HG03432 (cell line): ENCODE results near the gene RASSF8.

Source experiments
- ATAC-seq: cut with Tn5 transposase; IDR thresholded peaks from one replicate; pipeline ENCODE4 v1.9.1; 2021; ENCODE audit warnings: mild to moderate bottlenecking, moderate library complexity; ENCODE audit not compliant: unreplicated experiment

RASSF8 gene

DNA sequence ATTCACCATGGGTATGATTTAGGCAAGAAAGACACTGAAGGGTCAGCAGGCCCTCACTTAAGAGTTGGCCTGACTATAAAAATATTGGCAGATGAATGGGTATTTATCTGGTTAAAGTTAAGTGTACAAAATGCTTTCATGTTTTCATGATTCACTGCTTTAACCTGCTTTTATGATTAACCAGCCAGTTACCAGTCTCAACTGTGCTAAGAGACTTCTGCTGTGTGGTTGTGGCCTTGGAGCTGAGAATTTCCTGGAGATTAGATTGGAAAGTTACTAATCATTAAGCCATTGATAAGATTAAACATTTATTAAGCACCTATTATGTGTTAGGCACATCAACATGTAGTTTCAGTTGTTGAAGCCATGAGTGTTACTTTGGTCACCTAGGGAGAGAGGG lies 68.9 kb downstream of the RASSF8 start:
- ATAC-seq = no peak

DNA sequence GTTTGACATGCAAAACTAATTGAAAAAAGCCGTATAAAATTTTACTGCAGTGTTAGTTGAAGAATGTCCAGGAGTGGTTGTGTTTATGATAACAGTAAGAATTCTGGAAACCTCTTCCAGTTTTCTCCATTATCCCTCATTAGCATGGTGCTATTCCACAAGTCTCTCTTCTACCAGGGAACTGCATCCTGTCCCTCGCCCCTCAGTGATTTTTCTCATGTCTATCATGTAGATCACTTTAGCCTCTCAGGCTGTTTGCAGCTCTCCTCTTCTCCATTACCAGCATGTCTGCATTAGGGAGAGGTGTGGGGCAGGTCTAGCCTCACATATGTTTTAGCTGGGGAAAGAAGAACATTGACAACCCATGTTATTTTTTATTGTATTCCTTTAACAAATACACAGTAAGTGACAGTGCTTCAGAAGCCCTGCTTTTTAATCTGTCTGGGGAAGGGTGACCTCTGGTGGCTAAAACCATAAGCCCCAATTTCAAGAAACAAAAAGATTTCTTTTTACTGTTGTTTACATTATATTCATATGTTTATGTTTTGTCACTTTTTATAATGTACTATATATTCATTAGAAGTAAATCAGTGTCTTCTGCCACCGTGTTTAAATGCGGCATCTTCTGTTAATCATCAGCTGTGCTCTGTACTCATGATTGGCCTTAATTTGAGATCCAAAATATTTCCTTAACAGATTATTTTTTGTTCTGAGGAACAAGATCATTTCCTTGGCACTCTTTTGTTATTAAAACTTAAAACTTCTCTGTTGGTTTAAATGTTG lies 70.7 kb downstream of the RASSF8 start:
- ATAC-seq = no peak

DNA sequence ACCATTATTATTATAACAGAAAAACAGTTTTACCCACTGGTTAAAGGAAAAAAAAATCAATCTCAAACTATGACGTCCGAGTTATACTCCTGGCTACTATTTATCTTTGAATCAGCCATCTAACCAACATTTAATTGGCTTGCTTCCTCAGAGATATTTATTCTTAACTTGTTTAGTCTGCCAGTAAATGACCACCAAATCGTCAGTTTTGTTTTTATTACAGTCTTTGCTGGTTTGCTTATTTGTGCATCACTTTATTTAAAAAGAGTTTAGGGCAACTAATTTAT lies 71.2 kb downstream of the RASSF8 start:
- no peak for ATAC-seq

DNA sequence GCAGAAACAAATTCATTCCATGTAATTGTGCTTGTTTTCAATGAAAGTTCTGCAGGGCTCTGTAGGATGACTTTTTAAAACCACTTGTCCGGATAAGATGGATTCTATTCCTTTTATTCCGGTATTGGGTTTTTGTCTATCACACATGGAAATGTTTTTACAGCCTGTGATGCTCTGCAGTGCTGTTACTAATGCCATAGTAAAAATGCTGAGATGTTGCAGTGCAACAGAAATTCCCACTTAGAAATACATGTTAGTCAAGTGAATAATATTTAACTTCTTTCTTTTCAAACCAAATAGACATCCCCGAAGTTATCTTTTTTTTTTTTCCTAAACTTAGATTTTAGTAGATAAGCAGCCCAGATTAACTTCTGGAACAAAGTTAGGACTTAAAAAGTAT lies 71.9 kb downstream of the RASSF8 start:
- ATAC-seq = no peak

DNA sequence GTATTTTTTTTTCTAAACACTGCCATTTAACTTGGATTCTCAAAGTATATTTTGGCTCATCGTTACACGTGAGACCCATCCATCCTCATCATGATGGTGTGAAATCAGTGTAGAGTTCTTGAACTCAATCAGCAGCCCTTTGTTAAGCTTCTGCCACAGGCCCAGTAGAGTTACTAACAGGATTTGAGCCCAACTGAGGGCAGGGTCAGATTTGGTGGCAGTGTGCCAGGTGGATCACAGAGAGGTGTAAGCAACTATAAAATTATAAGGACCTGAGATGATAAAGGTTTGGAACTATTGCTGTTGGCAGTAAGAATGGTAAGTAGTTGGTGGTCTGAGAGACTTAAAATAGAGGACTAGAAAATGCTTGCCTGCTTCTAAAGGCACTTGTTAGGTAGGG lies 72.8 kb downstream of the RASSF8 start:
- no peak for ATAC-seq

DNA sequence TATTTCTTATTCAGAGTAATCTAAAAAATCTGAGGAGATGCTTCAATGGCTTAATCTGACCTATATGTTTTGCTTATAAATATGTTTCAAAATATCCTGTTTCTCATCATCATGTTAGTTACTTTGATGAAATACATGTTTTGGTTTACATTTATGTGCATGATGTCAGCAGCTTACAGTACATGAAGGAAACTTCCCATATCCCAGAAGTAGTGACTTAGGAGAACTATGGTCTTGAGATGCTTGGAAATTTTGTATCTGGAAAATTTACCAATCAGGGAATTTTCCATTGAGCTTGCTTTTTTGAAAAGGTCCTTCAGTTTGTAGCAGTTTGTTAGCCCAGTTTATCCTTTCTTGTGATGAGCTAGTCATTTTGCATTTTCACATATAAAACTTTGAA lies 73.3 kb downstream of the RASSF8 start:
- no peak for ATAC-seq

DNA sequence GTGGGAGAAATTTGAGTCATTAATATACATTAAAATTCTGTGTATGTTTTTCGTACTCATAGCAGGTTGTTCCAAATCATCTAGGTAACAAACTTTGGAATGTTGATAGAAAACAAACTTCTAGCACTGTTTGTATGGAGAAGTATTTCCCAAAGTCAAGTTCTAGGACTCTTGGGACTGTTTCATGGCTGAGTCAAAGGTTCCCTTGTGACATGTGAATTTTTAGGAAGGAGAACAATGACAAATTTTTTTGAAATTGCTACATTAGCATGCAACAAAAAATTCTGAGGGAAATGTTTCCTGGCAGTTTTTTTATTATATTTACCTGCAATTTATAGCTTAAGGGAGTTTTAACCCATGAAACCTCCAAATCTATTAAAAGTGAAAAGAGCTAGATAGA lies 73.8 kb downstream of the RASSF8 start:
- no peak for ATAC-seq

DNA sequence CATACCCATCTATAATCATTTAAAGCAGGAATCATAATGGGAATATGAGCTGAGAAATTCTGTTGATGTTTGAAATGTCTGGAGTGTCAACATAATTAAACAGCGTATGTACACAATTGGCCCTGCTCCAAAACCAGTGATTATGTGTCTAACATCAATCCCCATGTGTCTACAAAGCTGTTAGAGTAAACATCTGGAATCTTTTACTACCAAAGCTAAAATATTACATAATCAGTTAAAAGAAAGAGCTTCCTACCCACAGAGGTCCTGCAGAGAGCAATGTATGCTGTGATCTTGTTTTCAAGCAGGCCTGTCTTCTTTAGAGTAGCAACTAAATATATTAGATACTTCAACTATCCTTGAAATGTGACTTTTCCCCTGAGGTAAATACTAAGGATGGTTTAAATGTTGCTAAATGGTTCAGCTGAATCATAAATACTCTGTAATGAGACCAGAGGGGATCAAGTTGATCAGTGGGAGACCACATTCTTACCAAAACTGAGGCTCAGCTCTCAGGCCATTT lies 74.3 kb downstream of the RASSF8 start:
- no peak for ATAC-seq

DNA sequence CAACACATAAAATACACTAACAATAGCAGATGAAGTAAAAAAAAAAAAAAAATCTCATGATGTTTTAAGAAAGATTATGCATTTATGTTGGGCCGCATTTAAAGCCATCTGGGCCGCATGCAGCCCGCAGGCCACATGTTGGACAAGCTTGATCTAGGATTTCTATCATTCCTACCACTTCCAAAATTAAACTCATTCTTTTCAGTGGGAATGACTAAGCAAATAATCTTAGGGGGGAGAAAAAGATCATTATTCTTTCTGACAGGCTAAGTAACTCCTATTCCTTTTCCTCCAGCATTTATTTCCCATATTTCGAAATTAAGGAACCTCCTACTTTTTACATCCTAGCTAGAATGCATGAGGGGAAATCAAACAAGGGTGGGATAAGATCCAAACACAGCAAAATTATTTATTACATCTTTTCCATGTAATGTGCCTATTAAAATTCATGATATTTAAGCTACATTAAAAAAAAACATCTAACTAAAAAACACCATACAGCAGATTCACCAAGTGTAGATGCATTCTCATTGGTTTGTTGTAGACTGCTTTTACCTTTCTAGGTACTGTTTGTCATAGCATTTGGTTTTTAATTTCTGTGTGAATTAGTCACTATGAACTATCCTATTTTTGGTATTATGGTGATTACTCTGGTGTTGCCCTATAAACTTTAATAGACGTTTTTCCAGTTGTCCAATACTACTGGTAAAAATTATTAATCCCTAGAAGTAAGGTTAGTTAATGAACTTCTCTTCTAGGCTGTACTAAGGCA lies 76.1 kb downstream of the RASSF8 start:
- ATAC-seq = no peak

DNA sequence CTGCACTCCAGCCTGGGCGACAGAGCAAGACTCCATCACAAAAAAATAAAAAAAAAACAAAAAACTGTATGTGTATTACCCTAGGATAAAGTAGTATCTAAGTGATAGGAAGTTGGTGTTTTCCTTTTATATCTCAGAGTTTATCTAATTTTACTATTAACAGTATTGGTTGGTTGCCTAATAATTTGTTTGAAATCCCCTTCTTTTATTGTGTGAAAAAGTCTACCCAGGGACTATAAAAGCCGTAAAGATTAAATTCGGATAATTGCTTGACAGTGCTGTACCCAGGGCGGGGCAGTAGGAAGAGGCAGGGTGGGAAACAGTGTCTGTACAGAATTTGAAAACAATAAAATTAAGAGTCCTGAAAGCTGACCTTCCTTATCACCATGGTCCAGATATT lies 78.4 kb downstream of the RASSF8 start:
- no peak for ATAC-seq

DNA sequence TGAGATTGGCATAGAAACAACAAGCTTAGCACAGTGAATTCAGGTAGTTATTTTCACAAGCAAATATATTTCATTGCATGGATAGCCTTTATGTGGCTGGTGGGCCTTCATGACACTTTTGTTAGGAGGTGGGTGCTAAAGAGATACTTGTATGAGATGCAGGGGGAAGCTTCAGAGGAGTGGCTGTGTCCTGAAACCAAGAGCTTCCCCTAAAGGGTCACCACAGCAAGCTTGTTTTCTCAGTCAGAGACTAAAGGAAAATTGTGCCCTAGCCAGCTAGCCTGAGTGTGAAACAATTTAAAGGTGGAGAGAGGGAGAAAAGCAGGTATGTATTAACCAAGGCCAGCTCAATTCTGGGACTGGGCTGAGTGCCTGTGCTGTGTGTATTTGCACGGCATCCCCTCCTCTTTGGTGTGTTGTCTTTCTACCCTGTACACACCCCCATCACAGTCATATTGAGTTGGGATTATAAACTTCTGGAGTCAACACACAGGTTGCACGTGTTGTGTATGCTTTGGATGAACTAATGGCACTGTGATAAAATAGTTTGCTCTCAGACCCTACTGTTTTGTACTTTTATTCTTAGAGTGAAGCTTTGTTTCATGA lies 79.2 kb downstream of the RASSF8 start:
- ATAC-seq = no peak

DNA sequence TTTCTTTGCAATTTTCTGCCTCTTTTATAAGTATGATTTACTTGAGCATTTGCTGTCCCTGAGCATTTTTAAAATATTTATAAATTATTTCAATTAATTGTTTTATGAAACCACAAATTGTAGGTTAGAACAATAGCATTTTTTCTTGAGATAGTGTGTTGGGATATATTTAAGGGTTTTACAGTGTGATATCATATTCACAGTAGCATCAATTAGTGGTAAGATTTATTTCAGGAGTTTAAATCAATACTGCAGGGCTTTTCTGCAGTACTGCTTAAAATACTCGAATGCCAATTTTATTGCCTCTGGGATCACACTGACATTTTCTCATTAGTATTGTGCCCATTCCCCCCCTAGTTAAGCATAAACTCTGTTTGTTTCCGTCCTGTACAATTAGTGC lies 84.2 kb downstream of the RASSF8 start:
- no peak for ATAC-seq

DNA sequence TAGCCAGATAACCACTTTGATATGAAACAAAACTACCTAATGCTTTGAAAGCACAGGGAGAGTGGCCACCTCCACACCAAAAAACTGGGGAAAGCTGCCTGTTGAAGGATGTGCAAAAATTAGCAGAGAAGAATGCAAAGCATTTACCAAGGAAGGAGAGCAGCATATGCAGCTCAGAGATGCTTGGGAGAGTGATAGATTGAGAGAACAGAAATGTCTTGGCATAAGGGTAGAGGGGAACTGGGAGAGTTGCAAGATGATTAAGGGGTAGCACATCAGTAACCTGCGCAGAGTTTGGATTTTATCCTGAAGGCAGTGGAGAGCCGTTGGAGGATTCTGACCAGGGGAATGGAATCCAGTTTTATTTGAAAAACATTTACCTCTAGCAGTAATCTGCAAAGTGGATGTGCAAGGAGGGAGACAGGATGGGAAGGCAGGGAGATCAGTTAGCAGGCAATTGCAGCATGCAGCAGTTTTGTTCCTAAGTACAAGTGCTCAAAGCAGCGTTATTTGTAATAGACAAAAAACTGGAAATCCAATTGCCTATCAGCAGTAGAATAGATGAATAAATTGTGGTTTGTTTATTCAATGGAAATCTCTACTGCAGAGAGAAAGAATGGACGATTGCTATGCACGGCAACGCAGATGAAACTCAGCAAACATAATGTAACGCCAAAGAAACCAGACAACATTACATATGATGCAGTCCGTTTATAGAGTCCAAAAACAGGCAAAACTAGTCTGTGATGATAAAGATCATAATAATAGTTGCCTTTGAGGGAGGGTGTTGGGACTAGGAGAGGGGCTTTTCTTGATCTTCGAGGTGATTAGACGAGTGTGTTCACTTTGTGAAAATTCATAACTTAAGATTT lies 84.9 kb downstream of the RASSF8 start:
- no peak for ATAC-seq

DNA sequence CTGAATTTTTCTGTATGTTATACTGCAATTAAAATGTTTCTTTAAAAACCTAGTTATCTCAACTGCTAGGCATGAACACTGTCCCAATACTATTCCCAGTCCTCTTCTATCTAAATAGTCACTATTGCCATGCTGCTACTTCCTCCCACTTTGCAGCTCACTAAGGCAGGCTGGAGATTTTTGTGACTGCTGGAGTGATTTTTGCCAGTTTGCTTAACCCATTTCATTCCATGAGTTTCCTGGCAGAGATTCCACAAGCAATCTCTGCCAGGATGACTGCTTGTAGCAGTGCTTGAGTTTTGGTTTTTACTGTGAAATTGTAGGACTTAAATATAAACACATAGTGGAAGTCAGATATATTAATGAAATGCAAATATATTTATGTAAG lies 85.5 kb downstream of the RASSF8 start:
- no peak for ATAC-seq

DNA sequence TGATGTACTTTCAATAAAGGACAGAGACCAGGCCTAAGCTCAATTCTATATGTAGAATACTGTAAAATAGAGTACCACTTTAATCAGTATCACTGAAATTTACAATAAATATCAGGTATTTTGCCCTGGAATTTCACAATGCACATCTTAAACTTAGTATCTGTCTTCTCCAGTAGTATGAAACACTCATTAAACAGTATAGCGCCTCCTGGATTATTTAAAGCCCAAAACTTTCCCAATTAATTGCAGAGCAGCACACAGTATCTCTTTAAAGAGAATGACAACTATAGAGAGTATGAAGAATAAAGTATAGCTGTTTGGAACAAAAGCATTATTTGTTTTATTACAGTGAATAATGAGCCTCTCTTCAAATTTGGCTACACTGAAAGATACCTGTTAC lies 86.1 kb downstream of the RASSF8 start:
- ATAC-seq = no peak

DNA sequence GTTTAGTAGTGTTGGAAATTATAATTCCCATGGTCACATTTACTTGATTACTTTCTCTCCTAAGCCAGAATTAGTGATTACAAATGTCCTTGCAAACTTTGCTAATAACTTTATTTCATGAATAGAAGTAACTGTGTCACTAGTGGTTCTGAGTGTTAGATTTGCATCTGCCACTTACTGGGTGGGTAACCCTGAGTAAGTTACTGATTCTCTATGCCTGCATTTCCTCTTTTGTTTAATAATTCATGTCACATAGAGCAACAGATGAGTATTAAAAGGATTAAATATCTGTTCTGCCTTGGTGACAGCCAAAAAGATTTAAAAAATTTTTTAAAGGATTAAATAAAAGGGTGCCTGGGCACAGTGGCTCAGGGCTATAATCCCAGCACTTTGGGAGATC lies 87.7 kb downstream of the RASSF8 start:
- ATAC-seq = no peak

DNA sequence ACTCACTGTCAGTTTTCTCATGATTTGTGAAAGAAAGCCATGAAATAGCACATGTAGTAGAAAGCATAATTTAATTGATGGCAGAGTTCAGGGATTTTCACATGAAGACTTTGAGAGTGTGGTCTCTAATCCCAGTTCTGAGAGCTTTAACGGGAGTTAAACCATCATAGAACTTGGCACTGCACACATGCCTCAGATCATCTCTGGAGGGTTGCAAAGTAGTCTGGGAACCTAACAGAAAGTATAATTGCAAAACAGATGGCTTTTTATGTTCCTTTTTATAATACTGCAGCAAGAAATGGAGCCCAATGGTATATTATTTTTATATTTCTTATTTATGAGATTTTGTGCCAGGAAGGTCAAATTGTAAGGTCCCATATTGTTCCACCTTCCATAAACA lies 88.4 kb downstream of the RASSF8 start:
- ATAC-seq = no peak

DNA sequence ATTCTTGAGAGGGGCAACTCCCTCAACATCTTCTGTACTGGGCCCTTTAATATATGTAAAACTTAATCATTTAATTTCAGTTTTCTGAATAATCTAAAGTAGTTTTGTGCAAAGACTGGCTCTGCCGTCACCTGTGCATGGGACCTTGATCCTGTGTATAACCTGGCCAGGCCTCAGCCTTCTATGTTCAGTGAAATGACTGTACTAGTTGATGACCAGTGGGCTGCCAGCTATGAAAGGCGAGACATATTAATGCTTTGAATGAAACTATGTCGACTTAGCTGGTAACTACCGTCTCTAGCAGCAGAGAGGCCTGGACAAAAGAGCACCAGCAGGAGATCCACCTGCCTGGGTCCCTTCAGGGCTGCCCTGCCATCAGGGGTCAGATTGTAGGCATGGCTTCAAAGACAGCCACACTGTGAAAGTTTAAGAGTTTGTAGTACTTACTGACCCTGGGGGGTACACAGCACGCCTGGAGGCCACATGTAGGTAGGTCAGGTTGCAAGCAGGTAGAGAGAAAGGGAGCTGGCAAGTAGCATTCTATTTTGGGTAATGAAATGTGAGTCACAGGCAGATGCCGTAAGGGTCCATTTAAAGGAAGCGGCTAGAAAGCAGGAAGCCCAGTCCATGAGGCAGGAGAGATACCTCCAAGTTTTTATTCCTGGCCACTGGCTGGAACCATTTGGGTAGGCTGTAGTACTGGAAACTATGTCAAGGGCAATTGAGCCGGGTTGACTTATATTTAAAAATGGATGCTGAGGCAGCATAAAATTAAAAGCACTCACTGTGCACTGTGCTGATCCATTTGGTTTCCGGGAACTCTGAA lies 89.1 kb downstream of the RASSF8 start:
- no peak for ATAC-seq

DNA sequence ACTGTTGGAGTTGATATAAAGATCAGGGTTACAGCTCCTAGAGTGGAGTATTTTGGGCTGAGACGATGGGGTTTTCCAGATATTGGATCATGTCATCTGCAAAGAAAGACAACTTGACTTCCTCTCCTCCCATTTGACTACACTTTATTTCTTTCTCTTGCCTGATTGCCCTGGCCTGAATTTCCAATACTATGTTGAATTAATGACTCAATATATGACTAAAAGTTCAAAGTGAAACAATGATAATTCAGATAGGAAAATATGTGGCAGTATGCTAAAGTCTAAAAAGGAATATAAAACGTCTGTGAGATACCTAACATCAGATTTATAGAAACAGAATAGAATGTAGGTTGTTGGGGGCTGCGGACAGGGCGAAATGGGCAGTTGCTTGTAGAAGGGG lies 94.2 kb downstream of the RASSF8 start:
- ATAC-seq = no peak

DNA sequence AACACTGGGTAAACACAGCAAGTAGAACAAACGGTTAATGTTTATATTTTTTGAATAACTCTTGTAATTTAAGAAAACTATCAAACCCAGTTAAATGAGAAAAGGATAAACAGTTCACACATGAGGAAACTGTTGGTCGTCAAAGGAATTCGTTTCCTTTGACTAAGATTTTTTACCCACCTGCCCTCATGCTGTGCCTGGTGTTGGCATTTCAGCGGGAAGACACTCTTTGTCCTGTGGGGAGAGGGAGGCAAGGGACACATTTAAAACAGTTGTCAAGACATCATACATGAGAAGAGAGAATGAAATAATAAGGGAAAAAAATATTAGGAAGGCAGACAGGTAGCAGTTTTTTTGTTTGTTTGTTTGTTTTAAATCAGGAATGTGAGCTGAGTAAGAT lies 95.9 kb downstream of the RASSF8 start:
- no peak for ATAC-seq
